Breast epithelium (tissue), 3 donors: ENCODE results near the gene CCND1.

Experiments used
- CTCF ChIP-seq, 3 donors: fragments of 450-650 bp; IDR thresholded peaks; one replicate each; pipeline ENCODE4 v1.5.1; 2016 to 2017; ENCODE audit warnings: antibody characterized with exemption in 3 of 3, mild to moderate bottlenecking in 3 of 3, moderate library complexity in 3 of 3
- POLR2A ChIP-seq: fragments of 450-650 bp; IDR thresholded peaks from one replicate; pipeline ENCODE4 v1.6.1; 2016; ENCODE audit warnings: antibody characterized with exemption, mild to moderate bottlenecking, moderate library complexity
- POLR2AphosphoS5 ChIP-seq, 3 donors: sonication (generic); formaldehyde crosslinking; IDR thresholded peaks; one replicate each; pipeline ENCODE4 v1.6.1; 2017; ENCODE audit warnings: antibody characterized with exemption in 3 of 3

- no peak for TF ChIP-seq POLR2A
- no peak for TF ChIP-seq CTCF (IDR thresholded peaks at IDR 0.05)
- TF ChIP-seq POLR2AphosphoS5 (IDR thresholded peaks at IDR 0.05): no peak
Measured at GRCh38 chr11:69667619-69668604, 27.0 kb downstream of the CCND1 start.
